H1 (cell line): ENCODE measurements around the gene ARID1B. TPM values are rescaled to one million over a fixed set of nuclear protein-coding genes. Genes with fewer than 3 reads are reported as not detected.

Experiments
- ATF2 ChIP-seq: IDR thresholded peaks from 2 replicates; pipeline ENCODE4 v1.6.1; 2012; ENCODE audit warnings: low read length, inconsistent platforms
- CTBP2 ChIP-seq: IDR thresholded peaks from 2 replicates; pipeline ENCODE4 v1.7.0; 2011; ENCODE audit warnings: borderline replicate concordance, mild to moderate bottlenecking, moderate library complexity, mixed read lengths, low read length; ENCODE audit not compliant: insufficient read depth, insufficient read length
- polyA plus RNA-seq, 7 experiments: library from polyadenylated mRNA; depleted of rRNA in 3 of 7; stranded (reverse) in 5 of 7; unstranded in 2 of 7; fragments of >200 nt in 5 of 7; fragments of 200-250 nt in 2 of 7; gene quantifications; 1 replicate in 5 of 7; 2 replicates in 1 of 7; 4 replicates in 1 of 7; pipeline versions ENCODE4 v1.2.1 to v1.2.3, GENCODE V29; 2011 to 2013; ENCODE audit warnings: missing spikeins in 2 of 7, mixed read lengths in 2 of 7
- total RNA-seq: library from RNA; stranded (reverse); fragmentation: NEBNext Ultra II Directional; extraction: Animal tissue kit (Norgen Biotek cat#: 25700); gene quantifications from 2 replicates; pipeline ENCODE4 v1.2.1, GENCODE V29; 2021
- TF ChIP-seq, protein P1 (sequence below): fragments of 300-600 bp; sonication (generic); IDR thresholded peaks from 2 replicates; pipeline ENCODE4 v1.7.1; 2012; ENCODE audit warnings: low read length, moderate library complexity, mild to moderate bottlenecking, inconsistent platforms; ENCODE audit not compliant: insufficient replicate concordance

The ARID1B gene
- total and polyA plus RNA-seq, 2 of the 8 experiments (the other 6 are each of a cell fraction or from before 2014, with no cell fraction given) = 24.3 to 70.3 TPM

- TF ChIP-seq, protein P1, sequence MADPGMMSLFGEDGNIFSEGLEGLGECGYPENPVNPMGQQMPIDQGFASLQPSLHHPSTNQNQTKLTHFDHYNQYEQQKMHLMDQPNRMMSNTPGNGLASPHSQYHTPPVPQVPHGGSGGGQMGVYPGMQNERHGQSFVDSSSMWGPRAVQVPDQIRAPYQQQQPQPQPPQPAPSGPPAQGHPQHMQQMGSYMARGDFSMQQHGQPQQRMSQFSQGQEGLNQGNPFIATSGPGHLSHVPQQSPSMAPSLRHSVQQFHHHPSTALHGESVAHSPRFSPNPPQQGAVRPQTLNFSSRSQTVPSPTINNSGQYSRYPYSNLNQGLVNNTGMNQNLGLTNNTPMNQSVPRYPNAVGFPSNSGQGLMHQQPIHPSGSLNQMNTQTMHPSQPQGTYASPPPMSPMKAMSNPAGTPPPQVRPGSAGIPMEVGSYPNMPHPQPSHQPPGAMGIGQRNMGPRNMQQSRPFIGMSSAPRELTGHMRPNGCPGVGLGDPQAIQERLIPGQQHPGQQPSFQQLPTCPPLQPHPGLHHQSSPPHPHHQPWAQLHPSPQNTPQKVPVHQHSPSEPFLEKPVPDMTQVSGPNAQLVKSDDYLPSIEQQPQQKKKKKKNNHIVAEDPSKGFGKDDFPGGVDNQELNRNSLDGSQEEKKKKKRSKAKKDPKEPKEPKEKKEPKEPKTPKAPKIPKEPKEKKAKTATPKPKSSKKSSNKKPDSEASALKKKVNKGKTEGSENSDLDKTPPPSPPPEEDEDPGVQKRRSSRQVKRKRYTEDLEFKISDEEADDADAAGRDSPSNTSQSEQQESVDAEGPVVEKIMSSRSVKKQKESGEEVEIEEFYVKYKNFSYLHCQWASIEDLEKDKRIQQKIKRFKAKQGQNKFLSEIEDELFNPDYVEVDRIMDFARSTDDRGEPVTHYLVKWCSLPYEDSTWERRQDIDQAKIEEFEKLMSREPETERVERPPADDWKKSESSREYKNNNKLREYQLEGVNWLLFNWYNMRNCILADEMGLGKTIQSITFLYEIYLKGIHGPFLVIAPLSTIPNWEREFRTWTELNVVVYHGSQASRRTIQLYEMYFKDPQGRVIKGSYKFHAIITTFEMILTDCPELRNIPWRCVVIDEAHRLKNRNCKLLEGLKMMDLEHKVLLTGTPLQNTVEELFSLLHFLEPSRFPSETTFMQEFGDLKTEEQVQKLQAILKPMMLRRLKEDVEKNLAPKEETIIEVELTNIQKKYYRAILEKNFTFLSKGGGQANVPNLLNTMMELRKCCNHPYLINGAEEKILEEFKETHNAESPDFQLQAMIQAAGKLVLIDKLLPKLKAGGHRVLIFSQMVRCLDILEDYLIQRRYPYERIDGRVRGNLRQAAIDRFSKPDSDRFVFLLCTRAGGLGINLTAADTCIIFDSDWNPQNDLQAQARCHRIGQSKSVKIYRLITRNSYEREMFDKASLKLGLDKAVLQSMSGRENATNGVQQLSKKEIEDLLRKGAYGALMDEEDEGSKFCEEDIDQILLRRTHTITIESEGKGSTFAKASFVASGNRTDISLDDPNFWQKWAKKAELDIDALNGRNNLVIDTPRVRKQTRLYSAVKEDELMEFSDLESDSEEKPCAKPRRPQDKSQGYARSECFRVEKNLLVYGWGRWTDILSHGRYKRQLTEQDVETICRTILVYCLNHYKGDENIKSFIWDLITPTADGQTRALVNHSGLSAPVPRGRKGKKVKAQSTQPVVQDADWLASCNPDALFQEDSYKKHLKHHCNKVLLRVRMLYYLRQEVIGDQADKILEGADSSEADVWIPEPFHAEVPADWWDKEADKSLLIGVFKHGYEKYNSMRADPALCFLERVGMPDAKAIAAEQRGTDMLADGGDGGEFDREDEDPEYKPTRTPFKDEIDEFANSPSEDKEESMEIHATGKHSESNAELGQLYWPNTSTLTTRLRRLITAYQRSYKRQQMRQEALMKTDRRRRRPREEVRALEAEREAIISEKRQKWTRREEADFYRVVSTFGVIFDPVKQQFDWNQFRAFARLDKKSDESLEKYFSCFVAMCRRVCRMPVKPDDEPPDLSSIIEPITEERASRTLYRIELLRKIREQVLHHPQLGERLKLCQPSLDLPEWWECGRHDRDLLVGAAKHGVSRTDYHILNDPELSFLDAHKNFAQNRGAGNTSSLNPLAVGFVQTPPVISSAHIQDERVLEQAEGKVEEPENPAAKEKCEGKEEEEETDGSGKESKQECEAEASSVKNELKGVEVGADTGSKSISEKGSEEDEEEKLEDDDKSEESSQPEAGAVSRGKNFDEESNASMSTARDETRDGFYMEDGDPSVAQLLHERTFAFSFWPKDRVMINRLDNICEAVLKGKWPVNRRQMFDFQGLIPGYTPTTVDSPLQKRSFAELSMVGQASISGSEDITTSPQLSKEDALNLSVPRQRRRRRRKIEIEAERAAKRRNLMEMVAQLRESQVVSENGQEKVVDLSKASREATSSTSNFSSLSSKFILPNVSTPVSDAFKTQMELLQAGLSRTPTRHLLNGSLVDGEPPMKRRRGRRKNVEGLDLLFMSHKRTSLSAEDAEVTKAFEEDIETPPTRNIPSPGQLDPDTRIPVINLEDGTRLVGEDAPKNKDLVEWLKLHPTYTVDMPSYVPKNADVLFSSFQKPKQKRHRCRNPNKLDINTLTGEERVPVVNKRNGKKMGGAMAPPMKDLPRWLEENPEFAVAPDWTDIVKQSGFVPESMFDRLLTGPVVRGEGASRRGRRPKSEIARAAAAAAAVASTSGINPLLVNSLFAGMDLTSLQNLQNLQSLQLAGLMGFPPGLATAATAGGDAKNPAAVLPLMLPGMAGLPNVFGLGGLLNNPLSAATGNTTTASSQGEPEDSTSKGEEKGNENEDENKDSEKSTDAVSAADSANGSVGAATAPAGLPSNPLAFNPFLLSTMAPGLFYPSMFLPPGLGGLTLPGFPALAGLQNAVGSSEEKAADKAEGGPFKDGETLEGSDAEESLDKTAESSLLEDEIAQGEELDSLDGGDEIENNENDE = no peak
- TF ChIP-seq CTBP2 (no peak), ATF2 (no peak)
Measured at GRCh38 chr6:156873654-156874380, 96.6 kb downstream of the ARID1B start (continued).
